Bronchus fibroblast of lung (primary cell): ENCODE data around the gene CYBRD1. TPM values are rescaled to one million over a fixed set of nuclear protein-coding genes. Genes with fewer than 3 reads are reported as not detected.

Source experiments
- total RNA-seq: library from RNA; depleted of rRNA; stranded (reverse); fragments of >200 nt; gene quantifications from 2 replicates; pipeline ENCODE4 v1.2.3, GENCODE V29; 2015

Gene CYBRD1, protein sequence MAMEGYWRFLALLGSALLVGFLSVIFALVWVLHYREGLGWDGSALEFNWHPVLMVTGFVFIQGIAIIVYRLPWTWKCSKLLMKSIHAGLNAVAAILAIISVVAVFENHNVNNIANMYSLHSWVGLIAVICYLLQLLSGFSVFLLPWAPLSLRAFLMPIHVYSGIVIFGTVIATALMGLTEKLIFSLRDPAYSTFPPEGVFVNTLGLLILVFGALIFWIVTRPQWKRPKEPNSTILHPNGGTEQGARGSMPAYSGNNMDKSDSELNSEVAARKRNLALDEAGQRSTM
- total RNA-seq: 38.7 and 40.5 TPM in 2 replicates

DNA sequence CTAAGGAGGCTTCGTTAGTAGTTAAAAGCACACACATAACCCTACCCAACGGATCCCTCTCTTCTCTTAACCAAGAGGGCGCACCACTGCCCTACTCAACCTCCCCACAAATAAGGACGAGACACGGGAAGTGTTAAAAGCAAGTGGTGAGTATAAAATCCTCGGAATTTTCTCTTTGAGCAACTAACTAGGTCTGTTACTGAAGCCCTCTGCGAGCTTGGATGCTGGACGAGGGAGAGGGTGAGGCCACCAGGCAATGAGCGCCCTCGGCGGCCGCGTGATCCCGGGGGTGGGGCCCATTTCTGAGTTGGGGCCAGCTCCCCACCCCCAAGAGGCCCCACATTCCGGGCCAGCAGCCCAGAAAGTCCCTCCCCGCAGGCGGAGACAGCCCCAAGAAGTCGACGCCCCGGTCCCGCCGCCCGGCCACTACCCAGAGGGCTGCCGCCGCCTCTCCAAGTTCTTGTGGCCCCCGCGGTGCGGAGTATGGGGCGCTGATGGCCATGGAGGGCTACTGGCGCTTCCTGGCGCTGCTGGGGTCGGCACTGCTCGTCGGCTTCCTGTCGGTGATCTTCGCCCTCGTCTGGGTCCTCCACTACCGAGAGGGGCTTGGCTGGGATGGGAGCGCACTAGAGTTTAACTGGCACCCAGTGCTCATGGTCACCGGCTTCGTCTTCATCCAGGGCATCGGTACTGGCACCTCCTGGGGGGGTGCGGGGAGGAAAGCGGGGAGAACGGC is at the start of gene CYBRD1:
TSS of gene CYBRD1 (plus strand) at position 423 of the 736 bp plus-strand sequence. CDS start at position 495, 72 bp downstream.

Other genes starting within 250 kb of the CYBRD1 start
- 14.0 and 18.7 TPM in 2 replicates for gene METTL8, start 88.5 kb upstream of the CYBRD1 start, total RNA-seq
- 9.2 and 9.8 TPM in 2 replicates for gene DCAF17, start 88.2 kb upstream of the CYBRD1 start, total RNA-seq
- 99.0 and 103 TPM in 2 replicates for gene DYNC1I2, start 165.0 kb downstream of the CYBRD1 start, total RNA-seq